Peyer's patch (tissue), 4 donors: ENCODE measurements around the gene ADAMTS18.

Experiments
- POLR2A ChIP-seq, 2 donors: fragments of 450-650 bp; IDR thresholded peaks; one replicate each; pipeline ENCODE4 v1.5.1; 2017; ENCODE audit warnings: antibody characterized with exemption in 2 of 2, mild to moderate bottlenecking in 2 of 2, moderate library complexity in 2 of 2
- TF ChIP-seq, protein P1 (sequence below), 6 experiments: fragments of 450-650 bp in 4 of 6; fragments of 200-600 bp in 2 of 6; sonication (generic) in 1 of 6; IDR thresholded peaks; one replicate each; pipeline ENCODE4 v1.5.1; 2017 to 2019; ENCODE audit warnings: antibody characterized with exemption in 6 of 6, mild to moderate bottlenecking in 3 of 6, moderate library complexity in 1 of 6

DNA sequence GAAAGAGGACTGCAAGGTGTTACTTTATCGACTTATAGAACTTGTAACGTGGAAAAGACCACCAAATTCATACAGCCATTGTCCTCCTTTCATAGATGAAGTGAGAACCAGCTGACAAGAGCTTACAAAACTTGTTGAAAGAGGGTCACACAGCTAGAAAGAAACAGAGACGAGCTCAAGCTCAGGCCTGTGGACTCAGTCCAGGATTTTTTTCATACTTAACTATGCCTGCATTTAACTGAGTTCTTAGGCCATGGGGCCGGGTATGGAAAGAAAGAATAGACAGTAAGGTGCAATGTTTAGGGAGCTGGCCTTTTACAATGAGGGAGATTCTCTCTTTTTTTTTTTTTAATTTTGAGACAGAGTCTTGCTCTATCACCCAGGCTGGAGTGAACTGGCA, 106.1 kb downstream of the ADAMTS18 start:
- TF ChIP-seq, protein P1, sequence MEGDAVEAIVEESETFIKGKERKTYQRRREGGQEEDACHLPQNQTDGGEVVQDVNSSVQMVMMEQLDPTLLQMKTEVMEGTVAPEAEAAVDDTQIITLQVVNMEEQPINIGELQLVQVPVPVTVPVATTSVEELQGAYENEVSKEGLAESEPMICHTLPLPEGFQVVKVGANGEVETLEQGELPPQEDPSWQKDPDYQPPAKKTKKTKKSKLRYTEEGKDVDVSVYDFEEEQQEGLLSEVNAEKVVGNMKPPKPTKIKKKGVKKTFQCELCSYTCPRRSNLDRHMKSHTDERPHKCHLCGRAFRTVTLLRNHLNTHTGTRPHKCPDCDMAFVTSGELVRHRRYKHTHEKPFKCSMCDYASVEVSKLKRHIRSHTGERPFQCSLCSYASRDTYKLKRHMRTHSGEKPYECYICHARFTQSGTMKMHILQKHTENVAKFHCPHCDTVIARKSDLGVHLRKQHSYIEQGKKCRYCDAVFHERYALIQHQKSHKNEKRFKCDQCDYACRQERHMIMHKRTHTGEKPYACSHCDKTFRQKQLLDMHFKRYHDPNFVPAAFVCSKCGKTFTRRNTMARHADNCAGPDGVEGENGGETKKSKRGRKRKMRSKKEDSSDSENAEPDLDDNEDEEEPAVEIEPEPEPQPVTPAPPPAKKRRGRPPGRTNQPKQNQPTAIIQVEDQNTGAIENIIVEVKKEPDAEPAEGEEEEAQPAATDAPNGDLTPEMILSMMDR (IDR thresholded peaks at IDR 0.05), result no peak
- TF ChIP-seq POLR2A (IDR thresholded peaks at IDR 0.05), result no peak
